HG03159 (cell line): ENCODE measurements around the gene CARMIL3.

Experiments
- ATAC-seq: cut with Tn5 transposase; IDR thresholded peaks from one replicate; pipeline ENCODE4 v1.9.1; 2021; ENCODE audit warnings: mild to moderate bottlenecking, moderate library complexity; ENCODE audit not compliant: unreplicated experiment

CARMIL3 gene

DNA sequence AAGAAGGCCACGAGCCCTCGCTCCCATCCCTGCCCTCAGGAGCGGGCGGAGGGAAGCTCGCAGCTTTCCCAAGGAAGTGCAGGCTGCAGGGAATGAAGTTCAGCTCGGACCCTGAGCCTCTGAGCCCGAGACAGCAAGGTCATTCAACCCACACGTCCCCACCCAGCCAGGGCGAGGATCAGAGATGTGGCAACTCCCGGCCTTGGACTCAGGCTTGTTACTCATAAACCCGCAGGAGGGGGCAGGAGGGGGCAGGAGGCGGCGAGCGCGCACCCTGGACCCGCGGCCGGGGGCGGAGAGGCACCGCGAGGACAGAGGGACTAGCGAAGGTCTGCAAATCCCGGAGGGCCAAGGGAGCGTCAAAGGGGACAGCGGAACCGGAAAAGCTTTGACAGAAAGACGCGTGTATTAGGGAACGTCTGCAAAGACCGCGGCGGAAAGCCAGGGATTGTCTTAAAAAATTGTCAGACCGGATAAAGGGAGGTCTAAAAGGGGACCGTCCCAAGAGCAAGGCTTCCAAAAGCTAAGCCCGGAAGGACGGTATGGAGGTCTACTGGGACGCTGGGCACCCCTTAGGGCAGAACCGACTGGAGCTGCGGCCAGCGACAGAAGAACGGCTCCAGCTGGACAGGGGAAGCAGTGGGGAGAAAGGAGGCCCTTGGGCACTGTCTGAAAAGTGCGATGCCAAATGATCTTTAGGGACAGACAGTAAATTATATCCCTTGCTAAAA is 62.2 kb downstream of the CARMIL3 start:
- peak; percentile 23 for ATAC-seq

DNA sequence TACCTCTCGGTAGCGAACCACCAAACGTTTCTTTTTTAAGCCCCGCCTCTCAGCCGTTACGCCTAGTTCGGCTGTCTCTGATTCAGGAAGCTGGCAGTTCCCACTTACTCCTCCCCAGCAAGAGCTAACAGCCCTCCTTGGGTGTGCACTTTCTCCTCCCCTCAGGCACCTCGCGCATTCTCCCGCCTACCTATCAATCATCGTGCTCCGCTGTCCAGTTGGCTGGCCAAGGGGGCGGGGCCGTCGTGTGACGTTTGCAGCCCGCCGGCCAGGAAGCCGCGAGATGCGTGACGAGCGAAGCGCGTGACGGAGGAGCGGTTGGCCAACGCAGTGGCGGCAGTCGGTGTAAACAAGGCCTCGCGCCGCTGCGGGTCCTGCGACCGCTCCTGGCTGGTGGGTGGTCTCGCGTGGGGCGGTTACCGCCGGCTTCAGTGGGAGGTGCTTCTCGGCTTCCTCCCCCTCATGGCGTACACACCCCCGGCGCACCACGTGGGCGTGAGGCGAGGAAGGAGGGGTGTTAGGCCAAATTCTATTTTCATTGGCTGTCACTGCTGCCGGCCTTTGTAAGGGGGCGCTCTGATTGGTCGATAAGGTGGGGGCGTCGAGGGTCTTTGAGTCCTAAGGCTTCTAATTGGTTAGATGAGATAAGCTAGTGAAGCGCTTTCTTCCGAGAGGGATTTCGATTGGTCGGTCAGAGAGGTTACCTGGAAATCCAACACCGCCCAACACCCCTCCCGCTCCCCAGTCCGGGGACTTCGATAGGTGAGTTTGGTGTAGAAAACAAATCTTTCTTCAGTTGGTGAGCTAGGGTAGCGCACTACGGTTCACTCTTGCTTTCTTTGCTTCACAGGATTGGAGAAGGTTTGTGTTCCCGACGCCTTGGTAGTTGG is 63.0 kb downstream of the CARMIL3 start, which contains the start of the genes DCAF11 and NRL:
DCAF11 (plus strand) TSS at position 246 of the 890 bp plus-strand sequence. CDS start 818 bp downstream, outside the sequence.
NRL (minus strand) TSS at position 418 of the 890 bp plus-strand sequence. CDS start 32,101 bp downstream, outside the sequence.
- peak; percentile 86 for ATAC-seq

DNA sequence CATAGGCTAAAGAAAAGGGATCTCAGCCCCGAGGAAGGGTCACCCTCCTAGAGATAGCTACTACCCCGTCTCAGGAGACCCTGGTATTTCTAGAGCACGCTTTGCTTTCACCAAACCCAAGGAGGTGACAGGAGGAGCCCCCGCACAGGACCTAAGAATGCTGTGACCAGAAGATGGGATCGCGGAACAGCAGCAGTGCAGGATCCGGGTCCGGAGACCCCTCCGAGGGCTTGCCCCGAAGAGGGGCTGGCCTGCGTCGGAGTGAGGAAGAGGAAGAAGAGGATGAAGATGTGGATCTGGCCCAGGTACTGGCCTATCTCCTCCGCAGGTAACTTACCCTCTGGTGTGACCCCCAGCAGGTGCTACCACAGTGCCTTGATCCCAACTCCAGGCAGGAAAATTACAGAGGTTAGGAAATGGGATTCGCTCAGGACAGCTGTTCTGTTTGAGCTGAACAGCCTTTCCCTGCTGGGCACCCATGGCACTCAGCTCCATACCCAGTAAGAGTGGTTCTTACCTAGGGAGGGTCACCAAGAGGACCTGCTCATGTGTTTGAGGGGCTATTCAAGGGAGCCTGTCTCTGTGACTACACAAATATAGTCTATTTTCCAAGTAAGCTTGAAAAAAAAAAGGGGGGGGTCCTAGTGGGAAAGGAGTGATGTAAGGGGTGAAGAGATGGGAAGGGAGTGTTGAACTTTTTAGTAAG is 63.8 kb downstream of the CARMIL3 start:
- ATAC-seq, result no peak

GRCh38 chr14:24116128-24116814 is 64.5 kb downstream of the CARMIL3 start:
- ATAC-seq, result no peak

DNA sequence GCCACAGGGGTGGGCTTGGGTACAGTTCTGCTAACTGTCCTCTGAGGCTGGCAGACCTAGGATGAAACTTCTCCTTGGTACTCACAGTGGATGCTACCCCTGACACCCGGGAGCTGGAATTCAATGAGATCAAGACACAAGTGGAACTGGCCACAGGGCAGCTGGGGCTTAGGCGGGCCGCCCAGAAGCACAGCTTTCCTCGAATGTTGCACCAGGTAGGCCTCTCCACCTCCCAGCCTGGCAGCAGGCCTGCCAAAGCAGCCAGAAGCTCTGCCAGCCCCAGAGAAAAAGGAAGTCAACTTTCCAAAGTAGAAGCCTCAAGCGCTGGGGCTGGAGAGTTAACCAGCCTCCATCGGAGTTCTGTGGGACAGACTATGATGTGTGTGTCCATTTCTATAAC is 65.4 kb downstream of the CARMIL3 start:
- ATAC-seq, result no peak
